Stimulated activated CD4-positive, alpha-beta T cell treated with anti-CD3 and anti-CD28 coated beads, Interleukin-4, amount 100 ng/mL, for 48 hours (primary cell): ENCODE results near the gene RHBDF1.

ENCODE experiments used
- DNase-seq, 2 donors: peaks; one replicate each; pipeline ENCODE4 v3.0.0-alpha.2; 2020; ENCODE audit warnings: low read depth in 2 of 2

Gene RHBDF1, protein sequence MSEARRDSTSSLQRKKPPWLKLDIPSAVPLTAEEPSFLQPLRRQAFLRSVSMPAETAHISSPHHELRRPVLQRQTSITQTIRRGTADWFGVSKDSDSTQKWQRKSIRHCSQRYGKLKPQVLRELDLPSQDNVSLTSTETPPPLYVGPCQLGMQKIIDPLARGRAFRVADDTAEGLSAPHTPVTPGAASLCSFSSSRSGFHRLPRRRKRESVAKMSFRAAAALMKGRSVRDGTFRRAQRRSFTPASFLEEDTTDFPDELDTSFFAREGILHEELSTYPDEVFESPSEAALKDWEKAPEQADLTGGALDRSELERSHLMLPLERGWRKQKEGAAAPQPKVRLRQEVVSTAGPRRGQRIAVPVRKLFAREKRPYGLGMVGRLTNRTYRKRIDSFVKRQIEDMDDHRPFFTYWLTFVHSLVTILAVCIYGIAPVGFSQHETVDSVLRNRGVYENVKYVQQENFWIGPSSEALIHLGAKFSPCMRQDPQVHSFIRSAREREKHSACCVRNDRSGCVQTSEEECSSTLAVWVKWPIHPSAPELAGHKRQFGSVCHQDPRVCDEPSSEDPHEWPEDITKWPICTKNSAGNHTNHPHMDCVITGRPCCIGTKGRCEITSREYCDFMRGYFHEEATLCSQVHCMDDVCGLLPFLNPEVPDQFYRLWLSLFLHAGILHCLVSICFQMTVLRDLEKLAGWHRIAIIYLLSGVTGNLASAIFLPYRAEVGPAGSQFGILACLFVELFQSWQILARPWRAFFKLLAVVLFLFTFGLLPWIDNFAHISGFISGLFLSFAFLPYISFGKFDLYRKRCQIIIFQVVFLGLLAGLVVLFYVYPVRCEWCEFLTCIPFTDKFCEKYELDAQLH

DNA sequence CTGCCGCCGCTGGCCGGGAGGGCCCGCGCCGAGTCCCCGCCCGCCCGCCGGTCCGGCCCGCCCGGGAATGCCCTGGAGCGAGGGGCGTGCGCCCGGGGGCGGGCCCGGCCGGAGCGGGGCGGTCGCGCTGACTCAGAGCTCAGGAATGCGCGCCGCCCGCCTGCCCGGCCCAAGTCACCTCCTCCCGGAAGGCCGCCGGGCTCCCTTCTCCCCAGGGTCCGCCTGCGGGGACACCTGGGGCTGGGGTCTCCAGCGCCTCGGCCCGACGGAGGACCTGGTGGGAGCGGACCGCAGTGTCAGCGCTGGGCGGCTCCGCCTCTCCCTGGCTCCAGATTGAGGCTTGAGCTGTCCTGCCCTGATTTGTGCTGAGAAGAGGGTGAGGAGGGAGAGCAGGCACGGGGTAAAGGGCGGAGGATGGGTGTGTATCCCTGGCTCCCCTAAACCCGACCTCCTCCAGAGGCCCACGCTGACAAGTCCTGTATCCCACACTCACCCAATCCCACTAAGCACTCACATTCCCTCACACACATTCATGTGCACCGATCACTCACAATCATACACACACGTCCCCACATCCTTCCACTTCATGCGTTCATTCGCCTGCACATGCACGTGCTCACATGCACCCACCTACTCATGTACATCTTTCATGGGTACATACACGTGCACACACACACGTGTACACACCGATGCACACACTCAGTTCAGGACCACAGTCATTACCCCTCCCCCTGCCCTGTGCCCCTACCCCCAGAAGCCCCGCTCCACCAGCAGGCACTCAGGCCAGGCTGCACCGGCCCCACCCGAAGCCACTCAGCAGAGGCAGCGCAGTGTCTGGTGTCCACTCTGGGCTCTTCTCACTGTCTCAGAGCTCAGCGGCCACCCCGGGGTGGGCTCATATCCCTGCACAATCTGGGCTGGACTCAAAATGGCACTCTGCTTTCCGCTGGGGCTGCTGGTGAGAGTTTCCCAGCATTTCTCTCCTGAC lies at the start of gene RHBDF1:
TSS of gene RHBDF1 (minus strand) at position 71 of the 988 bp plus-strand sequence. CDS start 7,616 bp downstream, outside the sequence.
- DNase-seq, result no peak

DNA sequence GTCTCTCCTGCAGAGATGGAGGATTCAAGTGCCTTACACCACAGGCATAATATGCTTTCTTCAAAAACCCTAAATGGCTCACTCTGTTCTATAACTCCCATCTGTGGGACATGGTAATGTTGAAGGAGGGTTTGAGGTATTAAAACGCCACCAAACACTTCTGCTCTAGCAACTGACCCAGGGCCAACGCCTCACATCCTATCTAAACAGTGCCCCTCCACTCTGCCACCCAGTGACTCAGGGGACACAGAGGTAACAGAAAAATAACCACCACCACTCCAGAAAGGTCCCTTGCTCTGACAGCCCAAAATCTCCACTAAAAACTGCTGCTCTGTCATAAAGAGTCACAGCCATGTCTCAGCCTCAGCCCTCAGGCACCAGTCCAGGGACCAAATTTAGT lies 48.3 kb upstream of the RHBDF1 start:
- no peak for DNase-seq

DNA sequence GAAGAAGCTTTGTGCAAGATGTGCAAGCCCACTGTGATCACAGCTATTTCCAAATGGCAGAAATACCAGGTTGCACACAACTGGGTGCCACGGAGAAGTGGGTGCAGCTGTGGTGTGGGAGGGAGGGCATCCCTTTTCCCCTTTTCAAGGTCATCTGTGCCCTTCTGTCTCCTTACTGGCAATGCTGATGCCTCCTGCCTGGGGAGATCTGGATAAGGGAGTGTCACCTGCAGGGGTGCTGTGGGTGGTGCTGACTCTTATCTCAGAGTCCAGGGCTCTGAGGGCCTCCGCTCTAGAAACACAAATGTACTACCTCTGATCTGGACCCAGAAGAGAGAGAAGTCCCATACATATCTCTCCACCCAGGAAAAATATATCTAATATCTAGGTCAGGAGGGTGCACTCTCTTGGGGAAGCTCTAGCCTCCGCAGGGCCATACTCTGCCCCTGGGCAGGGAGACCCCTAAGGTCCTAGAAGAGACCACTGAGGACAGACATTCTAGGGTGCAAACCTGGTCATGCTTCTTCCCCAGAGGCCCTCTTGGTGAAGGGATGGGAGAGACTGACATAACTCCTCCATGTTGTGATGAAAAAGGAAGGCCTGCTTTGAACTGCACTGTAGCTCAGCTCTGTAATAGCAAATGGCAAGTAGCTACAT lies 47.5 kb upstream of the RHBDF1 start:
- no peak for DNase-seq

DNA sequence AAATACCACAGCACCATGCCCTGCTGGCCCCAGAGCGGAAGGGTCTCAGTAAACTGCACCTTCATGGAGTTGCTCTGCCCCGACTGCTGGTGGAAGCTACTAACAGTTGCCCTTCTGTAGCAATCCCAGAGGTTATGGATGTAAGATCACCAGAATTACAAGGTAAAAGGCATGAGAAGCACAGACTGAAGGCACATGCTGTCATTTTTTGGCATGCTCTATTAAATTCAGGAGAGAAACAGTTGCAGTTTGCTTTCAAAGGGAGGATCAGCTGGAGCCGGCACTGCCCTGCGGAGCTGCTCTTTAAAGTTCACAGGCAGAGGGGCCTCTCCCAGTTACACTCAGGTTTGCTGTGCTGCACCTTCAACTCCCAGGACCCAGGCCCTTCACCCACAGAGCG lies 46.9 kb upstream of the RHBDF1 start:
- DNase-seq, result no peak

DNA sequence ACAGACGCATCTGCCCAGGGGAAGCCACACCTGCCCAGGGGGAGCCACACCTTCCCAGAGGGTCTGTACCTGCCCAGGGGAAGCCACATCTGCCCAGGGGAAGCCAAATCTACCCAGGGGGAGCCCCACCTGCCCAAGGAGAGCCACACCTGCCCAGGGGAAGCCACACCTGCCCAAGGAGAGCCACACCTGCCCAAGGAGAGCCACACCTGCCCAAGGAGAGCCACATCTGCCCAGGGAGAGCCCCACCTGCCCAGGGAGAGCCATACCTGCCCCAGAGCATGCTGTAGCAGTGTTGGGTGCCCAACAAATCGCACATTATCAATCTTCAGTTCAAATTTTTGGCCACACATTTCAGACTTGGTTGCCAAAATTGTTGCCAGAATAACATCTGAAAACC lies 46.4 kb upstream of the RHBDF1 start:
- no peak for DNase-seq

DNA sequence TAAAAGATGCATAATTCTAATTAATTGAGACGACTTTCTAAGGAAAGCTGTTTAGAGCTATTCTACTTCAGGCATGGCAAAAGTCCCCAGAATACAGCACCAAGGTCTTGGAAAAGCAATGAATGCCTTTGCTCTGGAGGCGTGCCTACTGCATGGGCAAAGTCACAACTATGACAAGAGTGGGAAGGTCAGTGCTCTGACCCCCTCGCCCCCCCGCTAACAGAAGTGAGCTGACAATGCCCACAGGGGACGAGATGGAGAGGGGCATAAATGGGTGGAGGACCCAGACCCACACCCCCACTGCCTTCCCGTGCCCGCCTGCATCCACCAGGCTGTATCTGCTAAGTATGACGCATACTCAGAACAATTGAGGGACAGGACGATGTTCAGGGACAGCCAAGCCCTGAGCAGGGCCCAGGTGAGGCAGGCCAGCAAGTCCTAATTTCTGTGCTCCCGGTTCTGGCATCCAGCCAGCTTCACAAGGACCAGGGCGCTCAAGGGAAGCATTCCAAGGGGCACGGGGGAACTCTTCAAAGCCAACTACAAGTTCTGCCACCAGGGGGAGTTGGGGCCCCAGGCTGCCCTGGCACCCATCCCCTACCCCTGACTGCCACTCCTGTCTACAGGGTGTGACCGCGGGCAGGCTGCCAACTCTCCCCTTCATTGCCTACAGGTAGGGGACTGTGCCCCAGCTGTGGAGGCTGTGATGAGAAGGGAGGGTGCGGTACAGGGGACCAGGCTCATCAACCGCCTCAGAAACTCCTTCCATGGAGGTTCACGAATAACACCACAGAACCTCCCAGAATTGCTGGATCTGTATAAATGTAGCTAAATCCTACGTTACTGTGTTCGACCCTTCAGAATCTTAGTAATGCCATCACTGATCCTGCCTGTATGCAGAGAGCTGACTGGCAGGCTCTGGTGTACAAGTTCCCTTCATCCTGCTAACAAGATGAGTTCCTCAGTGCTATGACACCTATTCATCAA lies 45.2 kb upstream of the RHBDF1 start:
- DNase-seq, result peak; percentile 59 to 61

DNA sequence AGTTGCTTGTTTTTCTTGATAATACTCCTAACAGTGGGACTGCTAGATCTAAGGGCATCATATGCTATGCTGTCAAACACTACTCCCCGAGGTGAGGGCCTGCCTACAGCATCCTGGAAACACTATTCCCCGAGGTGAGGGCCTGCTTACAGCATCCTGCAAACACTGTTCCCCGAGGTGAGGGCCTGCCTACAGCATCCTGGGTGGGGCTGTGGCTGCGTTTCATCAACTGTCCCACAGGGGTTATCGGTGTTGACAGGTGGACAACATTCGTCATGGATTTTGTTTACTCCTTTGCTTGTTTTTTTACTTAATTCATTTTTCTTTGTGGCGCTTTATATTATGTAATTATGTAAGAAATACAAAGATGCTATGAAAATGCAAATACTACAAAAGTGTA lies 43.6 kb upstream of the RHBDF1 start:
- DNase-seq, result no peak

DNA sequence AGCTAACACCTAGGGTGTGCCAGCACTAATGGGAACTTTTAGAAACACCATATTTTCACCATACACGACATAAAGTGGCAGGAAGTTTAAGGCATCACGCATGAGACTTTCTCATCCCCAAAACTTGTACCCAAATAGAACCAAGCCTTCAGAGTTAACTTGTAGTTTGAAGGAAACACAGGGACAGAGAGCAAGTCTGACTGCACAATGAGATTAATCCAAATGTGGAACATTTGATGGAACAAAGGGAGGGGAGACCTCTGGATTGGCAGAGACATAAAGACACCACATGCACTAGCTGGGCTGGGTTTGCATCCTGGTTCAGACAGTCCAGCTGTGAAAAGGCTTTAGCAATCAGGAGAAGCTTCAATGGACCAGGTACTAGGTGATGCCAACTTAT lies 41.9 kb upstream of the RHBDF1 start:
- no peak for DNase-seq

DNA sequence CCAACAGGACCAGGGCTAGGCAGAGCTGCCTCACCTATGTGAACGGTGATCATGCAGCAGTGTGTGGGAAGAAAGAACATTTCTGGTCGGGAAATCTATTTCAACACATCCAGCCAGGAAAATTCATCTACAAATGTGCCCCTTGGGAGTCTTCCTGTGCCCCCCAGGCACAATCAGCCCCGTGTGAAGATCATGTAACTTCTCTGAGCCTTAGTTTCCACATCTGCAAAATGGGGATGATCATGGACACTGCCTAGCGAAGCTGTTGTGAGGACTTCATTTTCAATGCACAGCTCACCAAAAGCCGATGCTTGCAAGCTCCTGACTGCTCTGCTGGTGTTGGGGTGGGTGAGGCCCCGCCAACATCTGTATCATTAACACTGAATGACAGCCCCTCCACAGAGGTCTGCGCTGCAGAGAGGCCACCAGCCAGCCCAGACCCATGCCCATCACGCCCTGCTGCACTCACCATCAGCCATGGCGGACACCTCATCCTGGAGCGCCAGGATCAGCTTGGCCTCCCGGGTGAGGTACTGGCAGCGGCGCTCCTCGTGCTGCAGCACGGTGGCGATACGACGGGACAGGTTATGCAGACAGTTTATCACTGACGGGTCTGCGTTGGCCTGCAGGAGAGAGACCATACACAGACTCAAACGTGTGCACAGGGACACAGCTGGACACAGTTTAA lies 39.9 kb upstream of the RHBDF1 start:
- DNase-seq, result no peak

DNA sequence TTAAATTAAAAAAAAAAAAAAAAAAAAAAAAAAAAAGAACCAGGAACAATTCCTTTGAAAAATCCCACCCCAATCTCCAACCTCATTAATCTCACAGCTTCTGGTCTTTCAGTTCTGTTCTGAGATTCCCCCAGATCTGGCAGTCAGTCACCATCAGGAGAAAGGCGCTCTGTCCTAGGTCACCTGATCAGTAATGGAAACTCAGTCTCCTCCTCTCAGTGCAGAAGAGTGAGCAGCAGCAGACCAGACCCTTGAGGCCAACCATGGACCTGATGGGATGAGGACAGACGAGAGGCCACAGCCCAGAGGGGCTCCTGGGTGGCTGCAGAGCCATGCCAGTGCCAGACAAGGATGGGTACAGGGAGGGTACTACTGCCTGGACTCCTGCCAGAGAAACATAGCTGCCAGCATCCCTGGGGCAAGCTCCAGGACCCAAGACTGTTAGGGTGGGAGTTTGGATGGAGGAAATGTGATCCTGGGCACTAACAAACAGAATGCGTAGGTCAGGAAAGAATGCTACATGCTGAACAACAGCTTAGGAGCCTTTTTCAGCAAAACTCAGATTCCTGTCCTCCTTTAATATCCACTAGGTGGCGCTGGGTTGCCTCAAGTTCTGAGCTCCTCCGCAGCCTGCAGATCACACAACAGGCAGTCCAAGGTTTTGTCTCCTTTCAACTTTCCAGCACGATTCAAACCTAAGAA lies 34.3 kb upstream of the RHBDF1 start:
- DNase-seq, result peak; percentile 29 to 38

DNA sequence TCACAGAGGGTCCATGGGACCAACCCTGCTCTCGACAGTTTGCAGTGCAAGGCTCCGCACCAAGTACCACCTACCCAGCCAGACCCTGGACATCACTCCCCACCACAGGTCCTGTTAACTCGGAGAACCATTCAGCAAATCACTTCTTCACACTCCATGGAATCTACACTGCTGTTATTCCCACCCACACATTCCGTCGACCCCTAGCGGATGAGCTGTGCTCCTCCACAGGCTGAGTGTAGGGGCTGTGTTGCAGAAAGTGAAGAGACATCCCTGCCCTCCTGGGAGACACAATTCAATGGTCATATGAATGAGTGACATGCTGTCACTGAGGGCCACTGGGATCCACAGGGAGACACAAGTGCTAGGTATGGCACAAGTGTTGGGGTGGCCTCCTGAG lies 33.1 kb upstream of the RHBDF1 start:
- no peak for DNase-seq

DNA sequence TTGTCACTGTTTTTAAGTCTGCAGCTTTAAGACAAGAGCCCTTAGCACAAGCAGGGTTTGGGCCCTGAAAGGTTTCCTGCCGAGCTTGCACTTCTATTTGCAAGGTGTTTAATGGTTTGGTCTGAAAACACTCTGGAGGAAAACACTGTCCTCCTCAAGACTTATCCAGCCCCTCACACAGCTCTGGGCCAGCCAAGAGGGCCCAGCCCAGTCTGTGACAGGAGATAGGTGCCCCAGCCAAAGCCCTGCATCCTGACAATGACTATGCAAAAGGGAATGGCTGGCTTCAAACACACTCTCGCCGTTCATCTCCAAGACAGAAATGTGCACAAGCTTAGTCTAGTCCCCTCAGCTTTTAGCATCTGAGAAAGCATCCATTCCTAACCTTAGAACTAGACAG lies 32.5 kb upstream of the RHBDF1 start:
- no peak for DNase-seq

DNA sequence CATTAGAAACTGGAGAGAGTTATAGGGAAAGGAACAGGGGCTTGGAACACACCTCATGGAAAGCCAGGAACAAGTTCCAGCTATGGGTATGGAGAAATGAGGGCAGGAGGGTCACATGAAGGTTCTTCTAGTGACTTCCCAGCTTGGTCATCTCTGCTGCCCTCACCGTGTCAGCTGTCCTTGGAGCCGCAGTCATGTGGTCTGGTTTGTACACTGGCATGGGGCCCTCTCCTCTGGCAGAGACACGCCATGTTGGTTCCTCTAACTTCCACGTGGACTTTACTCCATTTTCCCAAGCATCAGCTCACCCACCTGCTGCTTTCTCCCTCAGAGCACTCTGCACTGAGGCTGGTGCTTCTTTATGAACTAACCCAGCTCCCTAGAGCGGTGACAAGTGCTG lies 31.9 kb upstream of the RHBDF1 start:
- no peak for DNase-seq

DNA sequence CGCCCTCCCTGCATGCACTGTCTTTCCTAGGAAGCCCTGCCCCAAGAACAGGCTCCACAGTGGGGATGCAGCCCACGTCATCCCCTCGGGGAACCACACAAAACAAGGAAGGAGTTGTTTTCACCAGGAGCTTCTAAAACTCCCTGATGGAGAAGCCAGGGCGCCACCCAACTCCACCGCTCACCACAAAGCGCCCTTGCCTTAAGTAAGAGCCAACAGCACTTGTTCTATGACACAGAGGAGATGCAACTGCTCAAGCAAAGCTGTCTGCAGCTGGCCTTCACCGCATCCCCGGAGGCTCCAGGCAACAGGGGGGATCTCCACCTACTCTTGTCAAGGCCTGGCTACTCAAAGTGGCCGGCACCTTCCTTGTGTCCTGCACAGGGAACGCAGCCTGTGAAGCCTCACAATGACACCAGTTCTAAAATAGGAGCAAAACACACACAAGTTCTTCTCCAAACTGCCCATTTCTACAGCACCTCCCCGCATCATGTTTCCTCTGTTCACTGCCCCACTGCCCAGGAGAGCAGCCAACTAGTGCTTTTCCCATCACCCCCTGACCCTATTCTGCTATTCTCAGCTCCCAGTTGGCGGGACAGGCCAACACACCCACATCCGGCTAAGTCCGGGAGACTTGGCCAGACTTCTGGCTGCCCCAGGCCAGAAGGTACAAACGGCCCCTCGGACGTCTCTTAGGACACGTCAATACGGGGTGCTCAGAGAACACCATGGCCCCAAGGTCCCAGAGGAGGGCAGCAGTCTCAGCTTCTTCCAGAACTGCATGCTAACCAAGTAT lies 29.8 kb upstream of the RHBDF1 start:
- no peak for DNase-seq

DNA sequence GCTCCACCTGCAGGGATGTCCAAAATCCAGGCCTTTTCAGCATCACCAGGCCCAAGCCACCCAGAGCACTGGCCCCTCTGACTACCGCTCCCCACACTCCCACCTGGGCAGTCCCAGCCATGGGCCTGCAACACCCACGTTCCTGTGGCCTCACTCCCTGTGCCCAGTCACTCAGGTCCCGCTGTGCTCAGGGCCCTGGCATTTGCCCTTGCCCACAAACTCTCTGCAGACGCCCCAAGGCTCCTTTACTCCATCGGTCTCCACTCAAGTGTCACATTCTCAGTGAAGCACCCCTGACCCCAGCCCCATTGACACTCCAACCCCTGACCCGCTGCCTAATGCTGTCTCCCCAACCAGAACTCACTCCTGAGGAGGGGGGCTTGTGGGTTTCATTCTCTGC lies 29.2 kb upstream of the RHBDF1 start:
- no peak for DNase-seq

DNA sequence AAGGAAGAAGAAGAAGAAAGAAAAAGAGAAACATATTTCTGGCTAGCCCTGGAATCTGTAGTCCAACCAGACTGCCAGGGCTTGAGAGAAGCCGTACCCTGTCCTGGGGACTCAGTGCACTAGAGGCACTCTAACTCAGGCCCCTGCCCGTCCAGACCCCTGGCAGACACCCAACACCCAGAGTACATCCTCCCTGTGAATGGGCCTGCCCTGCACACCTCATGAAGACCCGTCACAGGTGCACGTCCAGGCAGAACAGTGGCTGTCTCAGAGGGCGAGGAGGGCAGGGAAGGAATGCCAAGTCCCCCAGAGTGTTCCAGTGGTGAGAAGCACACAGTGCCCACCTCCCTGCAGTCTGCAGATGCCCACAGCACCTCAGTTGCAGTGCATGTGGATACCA lies 28.6 kb upstream of the RHBDF1 start:
- no peak for DNase-seq

DNA sequence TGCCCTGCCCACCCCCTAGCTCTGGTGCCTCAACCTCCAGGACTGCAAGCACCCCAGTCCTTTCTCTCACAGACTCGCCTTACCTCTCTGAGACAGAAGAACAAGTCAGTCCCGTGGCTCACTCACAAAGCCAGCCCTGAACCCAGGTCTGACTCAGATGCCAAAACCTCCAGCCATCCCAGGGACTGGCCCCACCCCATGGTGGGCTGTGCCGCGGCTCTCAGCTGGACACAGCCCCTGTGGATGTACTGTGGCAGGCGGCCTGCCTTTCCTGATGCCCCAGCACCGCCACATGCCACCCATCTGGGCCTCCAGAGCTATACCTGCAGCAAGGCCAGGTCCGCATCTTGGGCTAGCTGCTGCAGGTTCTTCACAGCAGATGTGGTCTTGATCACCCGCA lies 25.4 kb upstream of the RHBDF1 start:
- DNase-seq, result no peak

DNA sequence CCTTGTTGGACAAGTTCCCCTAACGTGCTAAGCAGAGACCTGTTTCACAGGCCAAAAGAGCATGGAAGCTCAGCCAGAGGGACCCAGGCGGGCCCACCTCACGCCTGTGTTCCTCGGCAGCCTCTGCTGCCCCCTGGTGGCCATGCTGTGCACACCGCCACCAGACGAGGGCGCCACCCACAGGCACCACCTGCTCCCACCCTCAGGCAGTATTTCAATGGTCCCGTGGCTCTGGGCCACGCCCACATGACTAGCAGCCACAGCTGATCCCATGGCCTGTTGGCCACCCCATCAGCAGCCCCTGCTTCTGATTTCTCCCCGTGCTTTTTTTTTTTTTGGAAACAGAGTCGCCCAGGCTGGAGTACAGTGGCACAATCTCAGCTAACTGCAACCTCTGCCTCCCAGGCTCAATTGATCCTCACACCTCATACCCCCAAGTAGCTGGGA lies 24.5 kb upstream of the RHBDF1 start:
- peak; percentile 84 to 88 for DNase-seq
